ENCODE measurements around the gene NDOR1.

GRCh38 chr9:137183980-137184595, 21.4 kb upstream of the NDOR1 start:
- TF ChIP-seq CTCF (IDR thresholded peaks at IDR 0.05) (no peak), POLR2A (IDR thresholded peaks at IDR 0.05) (no peak), EP300 (IDR thresholded peaks at IDR 0.05) (no peak)
